HepG2 (cell line): ENCODE results near the gene SDR39U1. TPM values are rescaled to one million over a fixed set of nuclear protein-coding genes. Genes with fewer than 3 reads are reported as not detected.

Experiments
- ARNTL ChIP-seq: sonication (generic); formaldehyde crosslinking; IDR thresholded peaks from 2 replicates; pipeline ENCODE4 v1.4.0; 2020; ENCODE audit warnings: mild to moderate bottlenecking, missing genetic modification reagents
- CAMTA2 ChIP-seq: sonication (generic); formaldehyde crosslinking; IDR thresholded peaks from 2 replicates; pipeline ENCODE4 v1.4.0; 2020; ENCODE audit warnings: mild to moderate bottlenecking, missing genetic modification reagents, borderline replicate concordance
- GFI1 ChIP-seq: sonication (generic); formaldehyde crosslinking; IDR thresholded peaks from 2 replicates; pipeline ENCODE4 v1.5.0; 2020; ENCODE audit warnings: missing genetic modification reagents, mild to moderate bottlenecking, borderline replicate concordance
- HDAC6 ChIP-seq: fragments of 200-600 bp; sonication (generic); IDR thresholded peaks from 2 replicates; pipeline ENCODE4 v1.7.0; 2017; ENCODE audit warnings: mild to moderate bottlenecking, antibody characterized with exemption, low read length, low read depth
- HNRNPK ChIP-seq: fragments of 200-400 bp; formaldehyde crosslinking; IDR thresholded peaks from 2 replicates; pipeline ENCODE4 v1.6.1; 2018; ENCODE audit warnings: low read length, low read depth, moderate library complexity, mild to moderate bottlenecking; ENCODE audit not compliant: poor library complexity, severe bottlenecking
- KLF11 ChIP-seq: IDR thresholded peaks from 2 replicates; pipeline ENCODE4 v1.6.1; 2016; ENCODE audit warnings: missing compliant biosample characterization
- MZF1 ChIP-seq: sonication (generic); formaldehyde crosslinking; IDR thresholded peaks from 2 replicates; pipeline ENCODE4 v1.8.1; 2023; ENCODE audit warnings: mild to moderate bottlenecking, missing genetic modification reagents, borderline replicate concordance
- NFAT5 ChIP-seq: sonication (generic); formaldehyde crosslinking; IDR thresholded peaks from 2 replicates; pipeline ENCODE4 v1.4.0; 2020; ENCODE audit warnings: missing genetic modification reagents
- PATZ1 ChIP-seq: sonication (generic); formaldehyde crosslinking; IDR thresholded peaks from 2 replicates; pipeline ENCODE4 v1.4.0; 2020; ENCODE audit warnings: missing genetic modification reagents
- PCBP1 ChIP-seq: fragments of 200-400 bp; formaldehyde crosslinking; IDR thresholded peaks from 2 replicates; pipeline ENCODE4 v1.6.1; 2017; ENCODE audit warnings: mild to moderate bottlenecking, low read depth, low read length, borderline replicate concordance
- PCBP2 ChIP-seq: fragments of 200-400 bp; formaldehyde crosslinking; optimal IDR thresholded peaks from 2 replicates; pipeline ENCODE3; 2018; ENCODE audit warnings: low read length, low read depth; ENCODE audit not compliant: poor library complexity, severe bottlenecking
- PHF5A ChIP-seq: IDR thresholded peaks from one replicate; pipeline ENCODE4 v1.6.1; 2018; ENCODE audit warnings: low read depth, missing genetic modification reagents; ENCODE audit not compliant: unreplicated experiment
- TERF1 ChIP-seq: sonication (generic); formaldehyde crosslinking; IDR thresholded peaks from 2 replicates; pipeline ENCODE4 v1.8.0; 2022; ENCODE audit warnings: mild to moderate bottlenecking, missing genetic modification reagents, moderate library complexity
- XBP1 ChIP-seq: sonication (generic); formaldehyde crosslinking; IDR thresholded peaks from 2 replicates; pipeline ENCODE4 v1.5.0; 2020; ENCODE audit warnings: missing genetic modification reagents
- ZBTB2 ChIP-seq: sonication (generic); formaldehyde crosslinking; IDR thresholded peaks from 2 replicates; pipeline ENCODE4 v1.8.0; 2022; ENCODE audit warnings: low read depth, missing genetic modification reagents
- ZNF12 ChIP-seq: sonication (generic); formaldehyde crosslinking; IDR thresholded peaks from 2 replicates; pipeline ENCODE4 v1.5.0; 2020; ENCODE audit warnings: missing genetic modification reagents
- ZNF17 ChIP-seq: sonication (generic); formaldehyde crosslinking; IDR thresholded peaks from 2 replicates; pipeline ENCODE4 v1.5.0; 2020; ENCODE audit warnings: mild to moderate bottlenecking, missing genetic modification reagents
- ZNF652 ChIP-seq: IDR thresholded peaks from 2 replicates; pipeline ENCODE4 v1.6.1; 2016; ENCODE audit warnings: low read depth, borderline replicate concordance
- polyA plus RNA-seq, 8 experiments: library from polyadenylated mRNA; depleted of rRNA in 3 of 8; stranded (reverse) in 7 of 8; unstranded in 1 of 8; fragments of >200 nt; fragmentation: Illumina TruSeq in 4 of 8; extraction: Trizol in 4 of 8; gene quantifications; 2 replicates each; pipeline versions ENCODE4 v1.2.1 to v1.2.3, GENCODE V29; 2011 to 2016; ENCODE audit warnings: low read depth in 4 of 8, missing spikeins in 1 of 8, mixed read lengths in 1 of 8; ENCODE audit not compliant: insufficient read depth in 1 of 8
- total RNA-seq, 5 experiments: library from RNA; depleted of rRNA; stranded (reverse); fragments of >200 nt; fragmentation: Illumina TruSeq; extraction: Trizol; gene quantifications; 2 replicates each; pipeline ENCODE4 v1.2.3, GENCODE V29; 2016; ENCODE audit warnings: low read depth in 1 of 5

Gene SDR39U1
- total and polyA plus RNA-seq, 2 of the 13 experiments (the other 11 are each of a cell fraction or from before 2014, with no cell fraction given) = 34.4 to 129 TPM

GRCh38 chr14:24431569-24432258 lies 10.9 kb downstream of the SDR39U1 start (continued):
- TF ChIP-seq PATZ1 (CRISPR knock-in tag) = peak; percentile 95
- peak; percentile 84 for TF ChIP-seq PHF5A (CRISPR knock-in tag)
- TF ChIP-seq PCBP2 = peak; percentile 74
- TF ChIP-seq HNRNPK = no peak
- no peak for TF ChIP-seq HDAC6
- TF ChIP-seq GFI1 = no peak
- TF ChIP-seq PCBP1 = peak; percentile 68; the same call in 1 of the 2 replicates
- no peak for TF ChIP-seq XBP1 (CRISPR knock-in tag)
- TF ChIP-seq ARNTL (CRISPR knock-in tag) = peak; percentile 28; the same call in 1 of the 2 replicates
- no peak for TF ChIP-seq CAMTA2 (CRISPR knock-in tag)
- TF ChIP-seq ZNF12 (CRISPR knock-in tag) = no peak; the same call in 1 of the 2 replicates
- no peak for TF ChIP-seq TERF1 (CRISPR knock-in tag)
- TF ChIP-seq MZF1 (CRISPR knock-in tag) = no peak
- TF ChIP-seq ZNF17 (CRISPR knock-in tag) = no peak
- 0 out of 2 replicates have a peak, but pooled peaks have one; percentile 30 for TF ChIP-seq NFAT5 (CRISPR knock-in tag)
- TF ChIP-seq ZBTB2 (CRISPR knock-in tag) = no peak; the same call in 1 of the 2 replicates
- no peak for TF ChIP-seq KLF11 (CRISPR knock-in tag)
- TF ChIP-seq ZNF652 (CRISPR knock-in tag) = 0 out of 2 replicates have a peak, but pooled peaks have one; percentile 23
